ENCODE data around the gene SKA2.
"Not testable (repeated sequence)": the region's sequence is repeated elsewhere in the genome, so short reads cannot be mapped to it uniquely, and the experiment has no call there.

The SKA2 gene

DNA sequence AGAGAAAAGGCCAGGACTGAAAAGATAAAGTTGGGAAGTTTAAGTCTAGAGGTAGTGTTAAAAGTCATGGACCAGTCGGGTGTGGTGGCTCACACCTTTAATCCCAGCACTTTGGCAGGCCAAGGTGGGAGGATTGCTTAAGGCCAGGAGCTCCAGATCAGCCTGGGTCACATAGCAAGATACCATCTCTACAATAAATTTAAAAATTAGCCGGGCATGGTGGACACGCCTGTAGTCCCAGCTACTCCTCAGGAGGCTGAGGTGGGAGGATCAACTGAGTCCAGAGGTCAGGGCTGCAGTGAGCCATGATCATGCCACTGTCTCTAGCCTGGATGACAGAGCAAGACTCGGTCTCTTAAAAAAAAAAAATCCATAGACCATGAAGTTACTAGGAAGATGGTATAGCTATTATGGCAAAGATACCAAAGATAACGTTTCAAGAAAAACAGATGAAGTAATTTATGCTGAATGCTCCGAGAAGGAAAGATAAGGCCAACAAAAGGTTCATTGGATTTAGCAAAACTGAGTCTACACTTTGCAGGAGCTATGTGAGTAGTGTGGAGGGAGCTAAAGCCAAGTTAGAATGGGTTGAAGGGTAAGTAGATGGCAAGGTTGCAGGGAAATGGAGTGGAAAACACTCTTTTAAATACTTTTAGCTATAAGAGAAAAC lies 60.0 kb downstream of the SKA2 start:
- Histone ChIP-seq H3K4me1 (ENCODE audit: control insufficient read depth in 1 of 2, insufficient read depth in 2 of 2, low read length in 2 of 2) (peaks cover 0 to 11% of the 10 kb centered on the region in 2 donors), H3K27ac (ENCODE audit: low read length) (no peak overlapping the region), H3K4me3 (ENCODE audit: low read depth in 1 of 2, low read length in 2 of 2) (no peak overlapping the region), H3K27me3 (ENCODE audit: low read depth, low read length) (no peaks in the 10 kb centered on the region), H3K9me3 (ENCODE audit: control insufficient read depth in 1 of 2, low read length in 2 of 2) (no peaks in the 10 kb centered on the region), H3K36me3 (ENCODE audit: control insufficient read depth in 1 of 2, insufficient read depth in 2 of 2, low read length in 2 of 2) (peaks cover 0 to 5% of the 10 kb centered on the region in 2 donors)

DNA sequence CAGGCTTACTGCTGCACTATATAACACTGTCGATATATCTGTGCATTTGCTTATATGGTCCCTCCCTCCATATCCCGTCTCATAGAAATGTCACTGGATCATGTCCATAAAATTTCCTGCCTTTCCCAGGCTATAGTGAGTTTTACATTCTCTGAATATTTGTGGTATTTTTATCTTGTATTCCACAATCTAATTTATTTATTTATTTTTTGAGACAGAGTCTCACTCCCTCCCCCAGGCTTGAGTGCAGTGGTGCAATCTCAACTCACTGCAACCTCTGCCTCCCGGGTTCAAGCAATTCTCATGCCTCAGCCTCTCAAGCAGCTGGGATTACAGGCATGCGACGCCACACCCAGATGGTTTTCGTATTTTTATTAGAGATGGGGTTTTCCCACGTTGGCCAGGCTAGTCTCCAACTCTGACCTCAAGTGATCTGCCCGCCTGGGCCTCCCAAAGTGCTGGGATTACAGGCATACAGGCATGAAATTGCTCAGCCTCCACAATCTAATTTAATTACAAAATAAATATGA lies 61.2 kb downstream of the SKA2 start:
- H3K9me3 ChIP-seq (ENCODE audit: control insufficient read depth in 1 of 2, low read length in 2 of 2) = no peaks in the 10 kb centered on the region
- H3K36me3 ChIP-seq (ENCODE audit: control insufficient read depth in 1 of 2, insufficient read depth in 2 of 2, low read length in 2 of 2) = peaks cover 0 to 9% of the 10 kb centered on the region in 2 donors
- no peak overlapping the region for H3K27ac ChIP-seq (ENCODE audit: low read length)
- peak overlapping the region in 1 of 2 donors; percentile 35 for H3K4me3 ChIP-seq (ENCODE audit: low read depth in 1 of 2, low read length in 2 of 2)
- H3K4me1 ChIP-seq (ENCODE audit: control insufficient read depth in 1 of 2, insufficient read depth in 2 of 2, low read length in 2 of 2) = peaks cover 0 to 11% of the 10 kb centered on the region in 2 donors
- H3K27me3 ChIP-seq (ENCODE audit: low read depth, low read length) = no peaks in the 10 kb centered on the region

DNA sequence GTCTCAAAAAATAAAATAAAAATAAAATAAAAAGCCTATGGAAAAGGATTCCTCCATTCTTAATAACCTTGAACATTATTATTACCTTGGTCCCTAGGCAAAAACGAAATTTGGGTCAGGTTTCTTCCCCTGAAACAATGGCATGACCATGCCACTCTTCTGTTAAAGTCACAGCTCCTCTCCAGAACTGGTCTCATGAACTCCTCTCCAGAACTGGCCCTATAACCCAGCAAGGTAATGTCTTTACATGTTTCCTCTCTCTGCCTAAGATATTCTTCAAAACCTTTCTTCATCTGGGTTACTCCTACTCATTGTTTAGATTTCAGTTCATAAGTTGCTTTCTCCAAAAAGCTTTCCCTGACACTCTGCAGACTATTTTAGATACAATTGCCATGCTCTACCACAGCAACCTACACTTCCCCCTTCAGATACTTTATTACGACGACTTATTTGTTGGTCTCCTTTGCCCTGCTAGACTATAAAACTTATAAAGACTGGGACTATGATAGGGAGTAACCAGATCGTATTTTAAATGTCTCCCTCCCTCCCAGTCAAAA lies 61.8 kb downstream of the SKA2 start:
- Histone ChIP-seq H3K27ac (ENCODE audit: low read length) (no peak overlapping the region), H3K4me3 (ENCODE audit: low read depth in 1 of 2, low read length in 2 of 2) (peak overlapping the region in 1 of 2 donors; percentile 35), H3K9me3 (ENCODE audit: control insufficient read depth in 1 of 2, low read length in 2 of 2) (no peaks in the 10 kb centered on the region), H3K4me1 (ENCODE audit: control insufficient read depth in 1 of 2, insufficient read depth in 2 of 2, low read length in 2 of 2) (peaks cover 0 to 11% of the 10 kb centered on the region in 2 donors), H3K36me3 (ENCODE audit: control insufficient read depth in 1 of 2, insufficient read depth in 2 of 2, low read length in 2 of 2) (peaks cover 0 to 9% of the 10 kb centered on the region in 2 donors), H3K27me3 (ENCODE audit: low read depth, low read length) (no peaks in the 10 kb centered on the region)

DNA sequence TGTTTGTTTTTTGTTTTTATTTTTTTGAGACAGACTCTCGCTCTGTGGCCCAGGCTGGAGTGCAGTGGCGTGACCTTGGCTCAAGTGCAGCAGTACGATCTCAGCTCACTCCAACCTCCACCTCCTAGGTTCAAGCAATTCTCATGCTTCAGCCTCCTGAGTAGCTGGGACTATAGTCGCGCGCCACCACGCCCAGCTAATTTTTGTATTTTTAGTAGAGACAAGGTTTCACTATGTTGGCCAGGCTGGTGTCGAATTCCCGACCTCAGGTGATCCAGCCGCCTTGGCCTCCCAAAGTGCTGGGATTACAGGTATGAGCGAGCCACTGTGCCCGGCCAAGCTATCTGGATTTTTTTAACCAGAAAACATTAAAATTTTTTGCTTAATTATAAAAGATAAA lies 64.4 kb downstream of the SKA2 start:
- not testable (repeated sequence) for H3K27ac ChIP-seq (ENCODE audit: low read length)
- peaks cover 0 to 11% of the 10 kb centered on the region in 2 donors for H3K4me1 ChIP-seq (ENCODE audit: control insufficient read depth in 1 of 2, insufficient read depth in 2 of 2, low read length in 2 of 2)

DNA sequence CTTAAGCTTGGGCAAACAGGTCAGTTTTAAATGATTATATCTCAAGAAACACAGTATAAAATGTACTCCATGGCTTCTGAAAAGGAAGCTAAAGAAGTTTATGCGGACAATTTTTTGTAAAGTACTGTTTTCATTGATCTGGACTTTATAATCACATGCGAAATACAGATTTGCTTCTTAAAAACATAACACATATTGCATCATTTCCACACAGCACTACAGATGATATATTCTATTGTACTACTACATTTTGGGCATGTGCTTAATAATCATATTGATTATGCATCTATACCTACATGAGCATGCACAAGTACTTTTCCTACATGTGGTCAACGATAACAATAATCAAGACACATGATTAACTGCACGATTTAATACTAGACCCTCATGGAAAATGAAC lies 70.8 kb downstream of the SKA2 start:
- H3K27ac ChIP-seq (ENCODE audit: low read length) = no peak overlapping the region
- peaks cover 8 to 18% of the 10 kb centered on the region in 2 donors for H3K36me3 ChIP-seq (ENCODE audit: control insufficient read depth in 1 of 2, insufficient read depth in 2 of 2, low read length in 2 of 2)
- no peak overlapping the region for H3K4me3 ChIP-seq (ENCODE audit: low read depth in 1 of 2, low read length in 2 of 2)
- H3K9me3 ChIP-seq (ENCODE audit: control insufficient read depth in 1 of 2, low read length in 2 of 2) = no peaks in the 10 kb centered on the region
- no peaks in the 10 kb centered on the region for H3K4me1 ChIP-seq (ENCODE audit: control insufficient read depth in 1 of 2, insufficient read depth in 2 of 2, low read length in 2 of 2)
- no peaks in the 10 kb centered on the region for H3K27me3 ChIP-seq (ENCODE audit: low read depth, low read length)

More for the DNA sequence above, 64.4 kb downstream of the SKA2 start:
- not testable (repeated sequence) for H3K27me3 ChIP-seq (ENCODE audit: low read depth, low read length); H3K9me3 ChIP-seq (ENCODE audit: control insufficient read depth in 1 of 2, low read length in 2 of 2); H3K4me3 ChIP-seq (ENCODE audit: low read depth in 1 of 2, low read length in 2 of 2); H3K36me3 ChIP-seq (ENCODE audit: control insufficient read depth in 1 of 2, insufficient read depth in 2 of 2, low read length in 2 of 2)

DNA sequence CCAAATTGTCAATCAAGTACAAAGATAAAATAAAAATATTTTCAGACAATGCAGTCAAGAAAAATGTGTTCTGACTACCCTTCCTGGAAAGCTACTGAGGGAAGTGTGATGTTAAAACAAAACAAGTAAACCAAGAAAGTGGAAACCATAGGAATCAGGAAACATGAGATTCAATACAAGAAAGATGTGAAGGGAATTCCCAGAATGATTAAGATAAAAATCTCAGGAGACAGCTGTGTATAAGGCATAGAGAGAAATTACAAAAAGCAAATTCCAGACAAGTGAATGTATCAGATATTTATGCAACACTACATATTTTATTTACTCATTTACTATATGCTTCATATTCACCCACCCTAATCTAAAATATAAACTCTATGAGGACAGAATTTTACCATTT lies 80.5 kb downstream of the SKA2 start:
- Histone ChIP-seq H3K9me3 (ENCODE audit: control insufficient read depth in 1 of 2, low read length in 2 of 2) (no peaks in the 10 kb centered on the region), H3K4me3 (ENCODE audit: low read depth in 1 of 2, low read length in 2 of 2) (no peak overlapping the region), H3K4me1 (ENCODE audit: control insufficient read depth in 1 of 2, insufficient read depth in 2 of 2, low read length in 2 of 2) (no peaks in the 10 kb centered on the region), H3K27me3 (ENCODE audit: low read depth, low read length) (no peaks in the 10 kb centered on the region), H3K36me3 (ENCODE audit: control insufficient read depth in 1 of 2, insufficient read depth in 2 of 2, low read length in 2 of 2) (peaks cover 21 to 29% of the 10 kb centered on the region in 2 donors), H3K27ac (ENCODE audit: low read length) (no peak overlapping the region)

DNA sequence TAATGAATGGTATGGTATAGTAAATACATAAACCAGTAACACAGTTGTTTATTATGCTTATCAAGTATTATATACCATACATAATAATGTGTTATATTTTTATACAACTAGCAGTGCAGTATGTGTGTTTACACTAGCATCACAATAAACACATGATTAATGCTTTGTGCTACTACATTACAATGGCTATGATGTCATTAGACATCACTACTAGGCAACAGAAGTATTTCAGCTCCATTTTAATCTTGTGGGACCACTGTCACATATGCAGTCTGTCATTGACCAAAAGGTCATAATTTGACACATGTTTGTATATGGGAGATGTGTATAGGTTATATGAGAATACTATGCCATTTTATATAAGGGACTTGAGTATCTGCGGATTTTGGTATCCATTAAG lies 81.0 kb downstream of the SKA2 start:
- H3K4me1 ChIP-seq (ENCODE audit: control insufficient read depth in 1 of 2, insufficient read depth in 2 of 2, low read length in 2 of 2) = no peaks in the 10 kb centered on the region
- peaks cover 16 to 25% of the 10 kb centered on the region in 2 donors for H3K36me3 ChIP-seq (ENCODE audit: control insufficient read depth in 1 of 2, insufficient read depth in 2 of 2, low read length in 2 of 2)
- H3K27me3 ChIP-seq (ENCODE audit: low read depth, low read length) = no peaks in the 10 kb centered on the region
- no peak overlapping the region for H3K4me3 ChIP-seq (ENCODE audit: low read depth in 1 of 2, low read length in 2 of 2)
- no peak overlapping the region for H3K27ac ChIP-seq (ENCODE audit: low read length)
- H3K9me3 ChIP-seq (ENCODE audit: control insufficient read depth in 1 of 2, low read length in 2 of 2) = no peaks in the 10 kb centered on the region

DNA sequence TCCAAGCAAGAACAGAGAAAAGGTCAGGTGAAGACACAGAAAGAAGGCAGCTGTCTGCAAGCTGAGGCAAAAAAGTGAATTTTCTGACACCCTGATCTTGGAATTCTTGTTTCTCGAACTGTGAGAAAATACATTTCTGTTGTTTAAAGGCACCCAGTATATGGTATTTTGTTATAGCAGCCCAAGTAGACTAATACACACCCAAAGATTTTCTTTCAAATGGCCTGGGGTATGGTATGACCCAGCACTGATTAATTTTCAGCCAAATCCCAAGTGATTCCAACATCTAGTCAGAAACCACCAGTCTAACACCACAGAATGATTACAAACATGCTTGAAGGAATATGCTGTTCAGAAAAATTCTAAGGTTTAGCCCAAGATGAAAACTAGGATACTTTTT lies 85.1 kb downstream of the SKA2 start:
- Histone ChIP-seq H3K4me1 (ENCODE audit: control insufficient read depth in 1 of 2, insufficient read depth in 2 of 2, low read length in 2 of 2) (no peaks in the 10 kb centered on the region), H3K27ac (ENCODE audit: low read length) (no peak overlapping the region), H3K4me3 (ENCODE audit: low read depth in 1 of 2, low read length in 2 of 2) (no peak overlapping the region), H3K27me3 (ENCODE audit: low read depth, low read length) (no peaks in the 10 kb centered on the region), H3K9me3 (ENCODE audit: control insufficient read depth in 1 of 2, low read length in 2 of 2) (no peaks in the 10 kb centered on the region), H3K36me3 (ENCODE audit: control insufficient read depth in 1 of 2, insufficient read depth in 2 of 2, low read length in 2 of 2) (peaks cover 26 to 29% of the 10 kb centered on the region in 2 donors)

DNA sequence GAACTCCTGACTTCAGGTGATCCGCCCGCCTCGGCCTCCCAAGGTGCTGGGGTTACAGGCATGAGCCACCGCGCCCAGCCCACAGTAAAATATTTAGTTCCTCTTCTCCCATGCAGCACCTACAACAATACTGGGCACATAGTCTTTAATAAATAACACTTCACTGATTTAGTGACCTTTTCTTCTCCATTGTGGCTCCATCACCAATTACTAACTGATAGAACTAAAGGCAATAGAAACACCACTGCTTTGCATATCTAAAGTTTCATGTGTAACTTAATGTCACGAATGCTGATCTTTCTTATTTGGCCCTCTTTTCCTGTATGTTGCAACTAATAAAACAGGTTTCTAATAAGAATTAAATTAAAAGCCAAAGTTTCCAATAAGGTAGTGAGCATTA lies 87.2 kb downstream of the SKA2 start:
- Histone ChIP-seq H3K9me3 (ENCODE audit: control insufficient read depth in 1 of 2, low read length in 2 of 2) (no peaks in the 10 kb centered on the region), H3K27ac (ENCODE audit: low read length) (no peak overlapping the region), H3K4me3 (ENCODE audit: low read depth in 1 of 2, low read length in 2 of 2) (no peak overlapping the region), H3K27me3 (ENCODE audit: low read depth, low read length) (no peaks in the 10 kb centered on the region), H3K4me1 (ENCODE audit: control insufficient read depth in 1 of 2, insufficient read depth in 2 of 2, low read length in 2 of 2) (no peaks in the 10 kb centered on the region), H3K36me3 (ENCODE audit: control insufficient read depth in 1 of 2, insufficient read depth in 2 of 2, low read length in 2 of 2) (peaks cover 30% of the 10 kb centered on the region in 2 donors)

DNA sequence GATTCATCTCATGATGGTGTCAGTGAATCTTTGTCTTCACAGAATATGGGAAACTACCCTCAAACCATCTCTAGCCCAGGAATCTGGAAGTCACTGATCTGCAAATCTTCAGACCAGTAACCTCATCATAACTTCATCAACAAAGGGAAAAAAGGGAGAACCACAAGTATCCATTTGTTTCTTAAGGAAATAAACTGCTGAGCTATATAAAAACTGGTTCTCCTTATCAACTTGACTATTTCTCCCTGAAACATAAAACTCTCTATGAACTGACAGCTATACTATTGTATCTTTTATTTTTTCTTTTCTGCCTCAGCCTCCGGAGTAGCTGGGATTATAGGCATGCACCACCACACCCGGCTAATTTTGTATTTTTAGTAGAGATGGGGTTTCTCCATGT lies 87.6 kb downstream of the SKA2 start:
- no peaks in the 10 kb centered on the region for H3K27me3 ChIP-seq (ENCODE audit: low read depth, low read length)
- H3K4me1 ChIP-seq (ENCODE audit: control insufficient read depth in 1 of 2, insufficient read depth in 2 of 2, low read length in 2 of 2) = no peaks in the 10 kb centered on the region
- no peak overlapping the region for H3K27ac ChIP-seq (ENCODE audit: low read length)
- no peaks in the 10 kb centered on the region for H3K9me3 ChIP-seq (ENCODE audit: control insufficient read depth in 1 of 2, low read length in 2 of 2)
- no peak overlapping the region for H3K4me3 ChIP-seq (ENCODE audit: low read depth in 1 of 2, low read length in 2 of 2)
- H3K36me3 ChIP-seq (ENCODE audit: control insufficient read depth in 1 of 2, insufficient read depth in 2 of 2, low read length in 2 of 2) = peaks cover 33 to 34% of the 10 kb centered on the region in 2 donors

DNA sequence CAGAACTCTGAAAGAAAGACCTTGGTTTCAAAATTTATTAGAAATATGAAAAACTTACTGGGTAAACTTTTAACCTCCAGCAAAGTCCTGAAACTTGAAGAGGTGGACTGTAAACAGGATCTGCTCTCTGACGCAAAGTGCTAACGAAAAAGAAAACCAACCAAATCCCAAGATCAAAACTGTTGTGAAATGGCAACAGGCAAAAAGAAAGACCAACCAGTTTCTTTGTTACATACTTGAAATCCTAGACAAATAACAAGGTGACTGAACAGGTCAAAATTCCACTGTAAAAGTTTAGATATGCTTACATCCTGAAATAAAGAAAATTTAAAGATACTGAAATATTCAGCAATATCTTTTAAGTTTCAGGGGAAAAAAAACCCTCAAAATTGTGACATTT lies 92.5 kb downstream of the SKA2 start:
- Histone ChIP-seq H3K36me3 (ENCODE audit: control insufficient read depth in 1 of 2, insufficient read depth in 2 of 2, low read length in 2 of 2) (peaks cover 22 to 49% of the 10 kb centered on the region in 2 donors), H3K4me1 (ENCODE audit: control insufficient read depth in 1 of 2, insufficient read depth in 2 of 2, low read length in 2 of 2) (no peaks in the 10 kb centered on the region), H3K27ac (ENCODE audit: low read length) (no peak overlapping the region), H3K9me3 (ENCODE audit: control insufficient read depth in 1 of 2, low read length in 2 of 2) (no peaks in the 10 kb centered on the region), H3K27me3 (ENCODE audit: low read depth, low read length) (no peaks in the 10 kb centered on the region), H3K4me3 (ENCODE audit: low read depth in 1 of 2, low read length in 2 of 2) (no peak overlapping the region)
